Heart left ventricle (tissue), 13 donors: ENCODE data around the gene KICS2.

Source experiments
- CTCF ChIP-seq, 12 donors: fragments of 200-600 bp; sonication (generic) in 4 of 12; IDR thresholded peaks; one replicate each; pipeline versions ENCODE4 v1.5.0 to v1.8.0; 2018 to 2022; ENCODE audit warnings: antibody characterized with exemption in 12 of 12, mild to moderate bottlenecking in 5 of 12
- POLR2A ChIP-seq, 2 donors: fragments of 450-650 bp; IDR thresholded peaks; one replicate each; pipeline ENCODE4 v1.6.1; 2017; ENCODE audit warnings: antibody characterized with exemption in 2 of 2, mild to moderate bottlenecking in 2 of 2, moderate library complexity in 2 of 2
- donor health status: ischemic (EF 13 %, LVEDD 7.1; RV severe dilation, severe dysfunction).
- donor health status: DM: no; HTN: yes; CAD: no.
- donor health status: DM: no; HTN: no; CAD: no.
- donor health status: ischemic (EF 25% LVEDD 6.9; RV normal size, moderate dysfunction).
- donor health status: ischemic (EF 25% LVEDD 5.7; RV mildly dilated, moderate dysfunction).
- donor health status: ischemic (EF 35%, LVEDD 5.7; RV mildly dilated, moderate dysfunction).
- donor health status: nonischemic (EF 11% LVEDD 7.7; RV severe dilation, severe dysfunction).
- donor health status: DM: yes; HTN: yes; CAD: no.
- donor health status: PGD.
- donor health status: ischemic (EF 29% LVEDD 5.4; RV normal size, mild dysfunction).
- donor health status: nonischemic (EF 23%, LVEDD 6.1; RV moderate dilation, normal function).

DNA sequence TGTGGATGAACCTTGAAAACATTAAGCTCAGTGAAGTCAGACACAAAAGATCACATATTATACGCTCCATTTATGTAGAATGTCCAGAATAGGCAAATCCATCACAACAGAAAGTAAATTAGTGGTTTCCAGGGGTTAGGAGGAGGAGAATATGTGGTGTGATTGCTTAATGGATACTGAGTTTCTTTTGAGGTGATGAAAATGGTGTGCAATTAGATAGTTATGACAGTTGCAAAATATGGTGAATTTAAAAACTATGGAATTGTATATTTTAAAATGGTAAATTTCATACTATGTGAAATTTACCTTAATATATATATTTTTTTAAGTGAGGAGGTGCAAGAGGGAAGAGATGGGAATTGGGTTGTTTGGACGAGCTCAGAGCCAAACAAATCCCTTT lies 46.3 kb upstream of the KICS2 start:
- TF ChIP-seq CTCF (IDR thresholded peaks at IDR 0.05) = no peak
- TF ChIP-seq POLR2A (IDR thresholded peaks at IDR 0.05) = no peak
